HG03045 (cell line): ENCODE data around the gene OPN1MW3.
"Not testable (repeated sequence)": the region's sequence is repeated elsewhere in the genome, so short reads cannot be mapped to it uniquely, and the experiment has no call there.

ENCODE experiments used
- ATAC-seq: cut with Tn5 transposase; IDR thresholded peaks from one replicate; pipeline ENCODE4 v1.9.1; 2021; ENCODE audit warnings: mild to moderate bottlenecking, moderate library complexity; ENCODE audit not compliant: unreplicated experiment

Gene OPN1MW3

DNA sequence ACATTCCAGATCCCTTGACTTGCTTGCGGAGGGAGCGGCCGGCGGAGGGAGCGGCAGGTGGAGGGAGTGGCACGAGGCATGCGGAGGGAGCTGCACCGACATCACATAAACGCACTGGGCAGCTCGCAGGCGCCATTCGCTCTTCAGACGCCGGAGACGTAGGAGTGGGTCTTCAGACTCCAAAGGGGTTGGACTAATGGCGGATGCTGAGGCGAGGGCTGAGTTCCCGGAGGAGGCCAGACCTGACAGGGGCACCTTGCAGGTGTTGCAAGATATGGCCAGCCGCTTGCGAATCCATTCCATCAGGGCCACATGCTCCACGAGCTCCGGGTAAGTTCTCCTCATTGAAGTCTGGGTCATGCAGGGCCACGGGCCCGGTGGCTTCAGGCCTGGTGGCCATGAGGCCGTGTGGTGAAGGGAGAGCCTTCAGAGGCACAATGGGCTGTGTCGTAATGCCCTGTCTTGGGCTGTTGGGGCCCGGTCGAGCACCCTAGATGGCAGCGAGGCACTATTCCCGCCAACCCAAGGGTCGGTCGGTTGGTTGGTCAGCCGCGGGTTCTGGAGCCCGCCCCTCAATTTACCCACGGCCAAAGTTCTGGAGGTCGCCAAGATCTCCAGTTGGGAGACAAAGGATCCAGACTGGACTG lies 38.4 kb downstream of the OPN1MW3 start, which contains the start of gene TKTL1:
Gene TKTL1 (plus strand): TSS at position 132 of the 647 bp plus-strand sequence. CDS start 65 bp downstream, at position 197.
- ATAC-seq: no peak

- ATAC-seq: no peak
Measured at GRCh38 chrX:154296731-154297130, 39.3 kb downstream of the OPN1MW3 start.

DNA sequence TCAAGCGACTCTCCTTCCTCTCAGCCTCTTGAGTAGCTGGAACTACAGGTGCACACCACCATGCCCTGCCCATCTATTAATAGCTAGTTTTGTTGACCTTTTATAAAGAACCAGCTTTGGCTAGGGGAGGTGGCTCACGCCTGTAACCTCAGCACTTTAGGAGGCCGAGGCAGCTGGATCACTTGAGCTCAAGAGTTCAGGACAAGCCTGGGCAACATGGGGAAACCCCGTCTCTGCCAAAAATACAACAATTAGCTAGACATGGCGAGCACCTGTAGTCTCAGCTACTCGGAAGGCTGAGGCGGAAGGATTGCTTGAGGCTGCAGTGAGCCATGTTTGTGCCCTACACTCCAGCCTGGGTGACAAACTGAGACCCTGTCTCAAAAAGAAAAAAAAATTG lies 40.9 kb downstream of the OPN1MW3 start:
- ATAC-seq: no peak

- ATAC-seq: no peak
Measured at GRCh38 chrX:154300816-154301215, 43.4 kb downstream of the OPN1MW3 start.

- ATAC-seq: not testable (repeated sequence)
Measured at GRCh38 chrX:154302998-154303397, 45.6 kb downstream of the OPN1MW3 start.

DNA sequence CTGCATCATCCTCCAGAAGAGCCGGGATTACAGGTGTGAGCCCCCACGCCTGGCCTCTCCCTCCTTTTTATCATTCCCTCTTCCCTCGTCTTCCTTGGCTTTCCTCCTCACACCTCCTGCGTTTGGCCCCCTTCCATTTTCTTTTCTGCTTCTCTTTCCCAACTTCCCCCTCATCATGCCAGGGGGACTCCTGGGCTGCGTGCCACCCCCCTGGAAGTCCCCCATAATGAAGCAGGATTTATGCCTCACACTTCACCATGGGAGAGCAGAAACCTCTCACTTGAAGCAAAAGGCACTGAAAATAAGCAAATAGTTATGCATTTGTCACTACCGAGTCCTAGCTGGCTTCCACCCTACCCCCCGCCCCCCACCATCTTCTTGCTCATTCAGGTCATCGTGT lies 46.1 kb downstream of the OPN1MW3 start:
- ATAC-seq: no peak

- ATAC-seq: no peak
Measured at GRCh38 chrX:154304846-154305245, 47.5 kb downstream of the OPN1MW3 start.

- ATAC-seq: no peak
Measured at GRCh38 chrX:154305541-154306205, 48.3 kb downstream of the OPN1MW3 start.

DNA sequence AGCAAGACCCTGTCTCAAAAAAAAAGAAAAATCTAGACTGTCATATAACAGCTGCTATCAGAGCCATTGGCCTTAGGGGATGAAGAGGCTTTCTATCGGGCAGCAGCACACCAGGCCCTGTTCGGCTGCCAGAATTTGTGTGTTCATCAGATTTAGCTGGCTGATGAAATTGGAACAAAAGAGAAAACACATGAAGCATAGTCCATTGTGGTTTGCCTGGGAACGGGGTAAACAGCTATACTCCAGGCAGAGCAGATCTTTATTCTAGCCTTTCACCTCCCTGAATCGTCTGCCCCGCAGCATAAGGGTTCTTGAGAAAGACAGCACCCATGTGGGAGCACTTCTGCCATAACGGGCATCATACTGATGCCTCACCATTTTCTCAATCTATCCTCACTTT lies 49.8 kb downstream of the OPN1MW3 start:
- no peak for ATAC-seq

DNA sequence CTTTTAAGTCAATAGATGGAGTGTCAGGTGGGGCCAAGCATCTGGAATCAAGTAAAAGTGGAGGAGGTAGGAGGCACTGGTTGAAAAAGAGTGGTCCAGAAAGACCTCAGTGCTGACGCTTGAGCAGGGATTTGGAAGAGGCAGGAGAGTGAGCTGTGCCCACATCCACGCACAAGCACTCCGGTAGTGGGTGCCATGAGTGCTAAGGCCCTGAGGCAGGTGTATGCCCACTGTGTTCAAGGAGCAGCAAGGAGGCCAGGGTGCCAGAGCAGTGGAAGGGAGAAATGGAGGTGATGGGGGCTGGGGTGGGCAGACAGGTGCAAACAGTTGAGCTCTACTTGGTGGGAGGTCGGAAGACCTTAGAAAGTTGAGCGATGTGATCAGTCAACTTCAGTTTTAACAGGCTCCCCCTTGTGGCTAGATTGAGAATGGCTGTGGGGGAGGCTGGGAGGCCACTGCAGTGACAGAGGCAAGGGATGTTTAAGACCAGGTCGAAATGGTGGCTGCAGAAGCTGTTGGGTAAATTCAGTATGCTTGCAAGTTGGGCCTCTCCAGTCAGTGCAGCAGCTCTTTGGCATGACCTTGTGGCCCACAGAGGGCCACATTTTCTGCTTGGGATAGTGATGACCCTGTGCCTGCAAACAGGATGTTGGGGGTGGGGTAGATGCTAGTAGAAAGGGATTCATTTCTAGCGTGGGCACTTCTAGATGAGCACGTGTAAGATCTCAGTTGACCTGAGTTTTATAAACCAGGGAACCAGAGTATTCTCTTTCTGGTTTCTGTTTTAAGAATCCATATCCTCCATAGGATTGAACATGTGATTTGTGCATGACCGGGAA lies 50.9 kb downstream of the OPN1MW3 start:
- ATAC-seq: no peak

DNA sequence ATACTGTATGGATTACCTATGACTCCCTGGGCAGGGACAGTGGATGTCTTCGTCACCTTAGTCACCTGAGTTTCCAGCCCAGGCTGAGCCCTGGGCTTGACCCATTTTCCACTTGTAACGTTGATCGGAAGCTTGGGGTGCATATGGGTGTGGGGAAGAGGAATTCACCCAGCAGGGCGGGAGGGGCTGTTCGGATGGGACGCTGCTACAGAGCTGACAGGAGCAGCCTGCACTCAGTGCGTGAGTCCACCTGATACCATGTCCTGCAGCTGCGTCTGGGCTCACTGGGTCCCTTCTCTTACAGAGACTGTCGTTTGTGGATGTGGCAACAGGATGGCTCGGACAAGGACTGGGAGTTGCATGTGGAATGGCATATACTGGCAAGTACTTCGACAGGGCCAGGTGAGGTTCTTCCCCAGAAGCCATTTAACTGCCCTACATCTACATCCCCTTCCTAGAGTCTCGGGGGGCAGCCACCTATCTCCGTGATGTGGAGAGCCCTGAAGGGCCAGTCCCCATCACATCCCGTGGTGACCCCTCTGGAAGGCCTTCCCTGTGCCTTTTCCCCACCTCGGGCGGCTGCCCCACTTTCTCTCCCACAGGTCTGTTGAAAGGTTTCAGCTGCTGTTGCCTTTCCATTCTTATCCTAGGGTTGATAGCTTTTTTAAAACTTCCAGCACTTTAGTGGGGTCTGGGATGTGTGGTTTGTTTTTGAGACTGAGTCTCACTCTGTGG lies 51.8 kb downstream of the OPN1MW3 start:
- no peak for ATAC-seq

GRCh38 chrX:154310616-154311536 lies 53.5 kb downstream of the OPN1MW3 start:
- ATAC-seq: no peak

- ATAC-seq: no peak
Measured at GRCh38 chrX:154312116-154312515, 54.7 kb downstream of the OPN1MW3 start.

DNA sequence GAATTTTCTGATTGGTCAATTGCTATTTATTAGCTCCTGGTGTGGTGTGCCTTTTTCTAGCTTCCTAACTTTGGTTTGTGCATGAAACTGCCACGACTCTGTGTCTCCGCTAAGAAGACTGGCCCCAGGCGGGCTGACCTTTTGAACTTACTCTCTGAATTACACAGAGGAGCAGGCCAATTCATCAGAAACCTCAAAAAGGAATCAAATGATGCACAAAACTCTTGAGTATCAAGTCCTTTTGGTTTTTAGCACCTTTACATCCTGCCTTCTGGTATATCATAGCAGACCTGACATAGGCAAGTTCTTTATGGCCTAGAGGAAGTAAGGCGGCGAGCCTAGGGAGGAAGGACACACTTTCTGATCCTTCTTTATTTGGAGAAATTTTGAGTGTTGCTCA lies 55.8 kb downstream of the OPN1MW3 start:
- no peak for ATAC-seq

DNA sequence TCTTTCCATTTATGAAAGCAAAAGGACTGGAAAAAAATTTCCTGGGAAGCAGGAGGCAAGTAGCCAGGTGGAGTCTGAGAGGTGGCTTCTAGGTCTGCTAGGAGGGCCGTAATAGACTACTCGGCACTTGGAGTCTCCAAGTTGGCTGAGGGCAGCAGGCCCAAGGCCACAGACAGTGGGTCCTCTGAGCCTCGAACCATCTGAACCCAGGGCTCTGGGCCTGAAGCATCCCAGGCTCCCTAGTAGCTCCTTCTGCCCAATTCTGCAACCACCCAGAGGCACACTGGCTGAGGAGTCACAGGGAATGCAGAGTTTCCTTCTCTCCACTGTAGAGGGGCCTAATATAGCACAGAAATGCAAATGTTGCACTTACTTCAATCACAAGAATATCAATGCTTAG lies 58.0 kb downstream of the OPN1MW3 start:
- no peak for ATAC-seq

- ATAC-seq: no peak
Measured at GRCh38 chrX:154317391-154317995, 60.1 kb downstream of the OPN1MW3 start.

- ATAC-seq: no peak
Measured at GRCh38 chrX:154320406-154320805, 63.0 kb downstream of the OPN1MW3 start.
